ENCODE results near the gene MAS1. TPM values are rescaled to one million over a fixed set of nuclear protein-coding genes. Genes with fewer than 3 reads are reported as not detected.

Gene MAS1
- polyA plus RNA-seq, 1 of the 3 experiments (the other 2 are of a cell fraction) = not detected

GRCh38 chr6:159894991-159895390 is 4.2 kb downstream of the MAS1 start:
- no peak overlapping the region for H3K27ac ChIP-seq (ENCODE audit: low read depth in 2 of 2, low read length in 1 of 2)
- no peak overlapping the region for H3K4me2 ChIP-seq
- H3K36me3 ChIP-seq (replicated peaks in 1 of 2; ENCODE audit: control insufficient read depth in 1 of 2, insufficient read depth in 2 of 2, low read length in 1 of 2) = no peaks in the 10 kb centered on the region
- no peaks in the 10 kb centered on the region for H3K9me2 ChIP-seq
- no peak overlapping the region for H2AFZ ChIP-seq (ENCODE audit: low read depth)
- CTCF ChIA-PET = no interaction called here
- no peaks in the 10 kb centered on the region for H3F3A ChIP-seq (replicated peaks; ENCODE audit: insufficient read depth)
- TF ChIP-seq JUND (IDR thresholded peaks at IDR 0.05) (no peak), FOXM1 (IDR thresholded peaks at IDR 0.05; ENCODE audit: low read depth) (no peak), IRF3 (IDR thresholded peaks at IDR 0.05; ENCODE audit: low read depth, low read length) (no peak), SMC3 (IDR thresholded peaks at IDR 0.05; ENCODE audit: low read depth, low read length) (no peak), NRF1 (IDR thresholded peaks at IDR 0.05; ENCODE audit: low read depth, low read length) (no peak), TEAD4 (IDR thresholded peaks at IDR 0.05; ENCODE audit: borderline replicate concordance, insufficient read depth) (no peak), CTCF (IDR thresholded peaks at IDR 0.05) (no peak), ELF1 (IDR thresholded peaks at IDR 0.05) (no peak), FOSL2 (IDR thresholded peaks at IDR 0.05; ENCODE audit: borderline replicate concordance, low read depth) (no peak), GABPA (IDR thresholded peaks at IDR 0.05; ENCODE audit: low read depth) (no peak), USF2 (IDR thresholded peaks at IDR 0.05; ENCODE audit: borderline replicate concordance, low read depth, low read length) (no peak), RXRA (IDR thresholded peaks at IDR 0.05; ENCODE audit: borderline replicate concordance, low read depth) (no peak), TCF12 (IDR thresholded peaks at IDR 0.05) (no peak), RCOR1 (IDR thresholded peaks at IDR 0.05; ENCODE audit: low read length) (no peak), ZBTB33 (IDR thresholded peaks at IDR 0.05; ENCODE audit: borderline replicate concordance, low read depth) (no peak), REST (IDR thresholded peaks at IDR 0.05; ENCODE audit: low read depth, low read length) (no peak)
- H3K9me3 ChIP-seq = no peaks in the 10 kb centered on the region
- WGBS (ENCODE audit: low lambda C conversion rate) = 13% methylated on average over 4 of the region's 4 CpGs
- H4K20me1 ChIP-seq (ENCODE audit: insufficient read depth) = no peaks in the 10 kb centered on the region
- no peak overlapping the region for H3K9ac ChIP-seq
- H3K27me3 ChIP-seq (ENCODE audit: insufficient read depth) = peaks cover 13% of the 10 kb centered on the region; the same call in 1 of the 2 replicates
- POLR2A ChIA-PET = no interaction called here
- no peak overlapping the region for H3K4me3 ChIP-seq (ENCODE audit: low read depth in 2 of 2, low read length in 1 of 2)
- no peak for DNase-seq
- H3K79me2 ChIP-seq (ENCODE audit: insufficient read depth) = no peaks in the 10 kb centered on the region
- no peaks in the 10 kb centered on the region for H3K4me1 ChIP-seq (ENCODE audit: control insufficient read depth in 1 of 2, insufficient read depth in 2 of 2, low read depth in 1 of 2, low read length in 1 of 2)
